Sigmoid colon (tissue), 4 donors: ENCODE measurements around the gene ZNF207.

ENCODE experiments used
- CTCF ChIP-seq, 4 experiments: fragments of 450-650 bp in 3 of 4; fragments of 200-600 bp in 1 of 4; IDR thresholded peaks; one replicate each; pipeline ENCODE4 v1.5.1; 2016 to 2019; ENCODE audit warnings: antibody characterized with exemption in 4 of 4, mild to moderate bottlenecking in 3 of 4, moderate library complexity in 2 of 4
- POLR2A ChIP-seq, 2 donors: fragments of 450-650 bp; IDR thresholded peaks; one replicate each; pipeline ENCODE4 v1.6.1; 2016; ENCODE audit warnings: antibody characterized with exemption in 2 of 2, mild to moderate bottlenecking in 2 of 2, moderate library complexity in 2 of 2
- POLR2AphosphoS5 ChIP-seq, 4 donors: sonication (generic); formaldehyde crosslinking; IDR thresholded peaks; one replicate each; pipeline ENCODE4 v1.6.1; 2017; ENCODE audit warnings: antibody characterized with exemption in 4 of 4

- TF ChIP-seq POLR2AphosphoS5 (IDR thresholded peaks at IDR 0.05) (no peak), CTCF (IDR thresholded peaks at IDR 0.05) (no peak), POLR2A (IDR thresholded peaks at IDR 0.05) (no peak)
These were observed 42.3 kb upstream of the ZNF207 start for GRCh38 chr17:32307658-32308057.
